Immature natural killer cell (primary cell): Measurements from ENCODE around the gene LRRC15. TPM values are rescaled to one million over a fixed set of nuclear protein-coding genes. Genes with fewer than 3 reads are reported as not detected.

ENCODE experiments used
- DNase-seq, 3 donors: peaks; one replicate each; pipeline ENCODE4 v3.0.0; 2022; ENCODE audit warnings: mixed read lengths in 1 of 3
- H3K27ac Mint-ChIP-seq, 6 donors: one replicate each; pipeline ENCODE4 v1.8.0; 2020; ENCODE audit warnings: mixed read lengths in 6 of 6, mild to moderate bottlenecking in 5 of 6, inconsistent platforms in 4 of 6, moderate library complexity in 3 of 6
- H3K27me3 Mint-ChIP-seq, 3 donors: one replicate each; pipeline ENCODE4 v1.8.0; 2020 to 2021; ENCODE audit warnings: low read depth in 3 of 3, mild to moderate bottlenecking in 3 of 3, mixed read lengths in 3 of 3, moderate library complexity in 3 of 3, inconsistent platforms in 1 of 3
- H3K36me3 Mint-ChIP-seq, 3 donors: one replicate each; pipeline ENCODE4 v1.8.0; 2020; ENCODE audit warnings: mixed read lengths in 3 of 3, inconsistent platforms in 2 of 3, mild to moderate bottlenecking in 2 of 3
- H3K4me1 Mint-ChIP-seq, 2 donors: one replicate each; pipeline ENCODE4 v1.8.0; 2020; ENCODE audit warnings: inconsistent platforms in 2 of 2, mild to moderate bottlenecking in 2 of 2, mixed read lengths in 2 of 2, moderate library complexity in 1 of 2
- H3K4me3 Mint-ChIP-seq, 5 donors: one replicate each; pipeline ENCODE4 v1.8.0; 2020; ENCODE audit warnings: mild to moderate bottlenecking in 5 of 5, mixed read lengths in 5 of 5, inconsistent platforms in 3 of 5, moderate library complexity in 3 of 5
- H3K9me3 Mint-ChIP-seq, 6 donors: one replicate each; pipeline ENCODE4 v1.8.0; 2020; ENCODE audit warnings: mild to moderate bottlenecking in 6 of 6, mixed read lengths in 6 of 6, inconsistent platforms in 4 of 6, moderate library complexity in 3 of 6
- polyA plus RNA-seq, 3 donors: library from polyadenylated mRNA; unstranded; fragments of 300-500 nt; fragmentation: Illumina TruSeq; gene quantifications; one replicate each; pipeline ENCODE4 v1.2.3, GENCODE V29; 2021

LRRC15 gene
- polyA plus RNA-seq, result not detected

GRCh38 chr3:194369522-194370279 is at the start of gene LRRC15:
LRRC15 (minus strand) TSS chr3:194369743; CDS start chr3:194361043, 8,700 bp downstream.
- DNase-seq, result no peak
- Mint-ChIP-seq H3K4me3 (no peak within 1 kb of the TSS), H3K27me3 (peaks cover 2 to 7% (median 5%) of the 10 kb centered on the region in 3 donors), H3K27ac (no peak within 1 kb of the TSS), H3K4me1 (no peaks in the 10 kb centered on the region), H3K36me3 (no peaks in the 10 kb centered on the region), H3K9me3 (no peaks in the 10 kb centered on the region)

GRCh38 chr3:194418671-194419070 is 49.1 kb upstream of the LRRC15 start:
- DNase-seq, result no peak
- peaks cover 24 to 36% (median 25%) of the 10 kb centered on the region in 3 donors for H3K36me3 Mint-ChIP-seq
- no peaks in the 10 kb centered on the region for H3K4me1 Mint-ChIP-seq
- no peak overlapping the region for H3K27ac Mint-ChIP-seq
- no peaks in the 10 kb centered on the region for H3K9me3 Mint-ChIP-seq
- H3K4me3 Mint-ChIP-seq, result no peak overlapping the region
- H3K27me3 Mint-ChIP-seq, result no peaks in the 10 kb centered on the region

GRCh38 chr3:194407423-194407822 is 37.9 kb upstream of the LRRC15 start:
- no peak for DNase-seq
- H3K9me3 Mint-ChIP-seq, result no peaks in the 10 kb centered on the region
- H3K36me3 Mint-ChIP-seq, result peaks cover 14 to 20% (median 19%) of the 10 kb centered on the region in 3 donors
- peaks cover 0 to 2% of the 10 kb centered on the region in 2 donors for H3K4me1 Mint-ChIP-seq
- no peaks in the 10 kb centered on the region for H3K27me3 Mint-ChIP-seq
- no peak overlapping the region for H3K27ac Mint-ChIP-seq
- no peak overlapping the region for H3K4me3 Mint-ChIP-seq

GRCh38 chr3:194405766-194406165 is 36.2 kb upstream of the LRRC15 start:
- DNase-seq, result no peak
- Mint-ChIP-seq H3K27ac (no peak overlapping the region), H3K4me3 (no peak overlapping the region)

GRCh38 chr3:194404365-194405140 is 35.0 kb upstream of the LRRC15 start:
- Mint-ChIP-seq H3K4me3 (no peak overlapping the region), H3K36me3 (peaks cover 9 to 15% (median 14%) of the 10 kb centered on the region in 3 donors), H3K9me3 (peaks cover 0 to 1% (median 0%) of the 10 kb centered on the region in 6 donors), H3K4me1 (peaks cover 6 to 7% of the 10 kb centered on the region in 2 donors), H3K27ac (no peak overlapping the region), H3K27me3 (no peaks in the 10 kb centered on the region)
- peak; percentile 23 to 36 (median 30) for DNase-seq

More at GRCh38 chr3:194405766-194406165, 36.2 kb upstream of the LRRC15 start:
- Mint-ChIP-seq H3K4me1 (peaks cover 0 to 2% of the 10 kb centered on the region in 2 donors), H3K9me3 (no peaks in the 10 kb centered on the region), H3K27me3 (no peaks in the 10 kb centered on the region), H3K36me3 (peaks cover 12 to 15% (median 14%) of the 10 kb centered on the region in 3 donors)

- DNase-seq, result no peak
- Mint-ChIP-seq H3K27me3 (peaks cover 0 to 10% (median 8%) of the 10 kb centered on the region in 3 donors), H3K27ac (no peak overlapping the region), H3K9me3 (peaks cover 0 to 2% (median 0%) of the 10 kb centered on the region in 6 donors), H3K4me3 (no peak overlapping the region), H3K4me1 (peaks cover 29 to 30% of the 10 kb centered on the region in 2 donors), H3K36me3 (peaks cover 0 to 5% (median 4%) of the 10 kb centered on the region in 3 donors)
Measured at GRCh38 chr3:194401868-194402329, 32.4 kb upstream of the LRRC15 start.

GRCh38 chr3:194401346-194401745 is 31.8 kb upstream of the LRRC15 start:
- Mint-ChIP-seq H3K4me3 (no peak overlapping the region), H3K27me3 (peaks cover 0 to 10% (median 8%) of the 10 kb centered on the region in 3 donors), H3K27ac (no peak overlapping the region), H3K4me1 (peaks cover 31 to 33% of the 10 kb centered on the region in 2 donors), H3K9me3 (peaks cover 0 to 2% (median 0%) of the 10 kb centered on the region in 6 donors), H3K36me3 (peaks cover 0 to 5% (median 4%) of the 10 kb centered on the region in 3 donors)
- no peak for DNase-seq

GRCh38 chr3:194399874-194400411 is 30.4 kb upstream of the LRRC15 start:
- H3K36me3 Mint-ChIP-seq, result peaks cover 0 to 4% (median 0%) of the 10 kb centered on the region in 3 donors
- no peak for DNase-seq
- H3K4me3 Mint-ChIP-seq, result peak overlapping the region in 2 of 5 donors; percentile 42 to 79
- H3K9me3 Mint-ChIP-seq, result peaks cover 0 to 2% (median 0%) of the 10 kb centered on the region in 6 donors
- H3K4me1 Mint-ChIP-seq, result peaks cover 37 to 41% of the 10 kb centered on the region in 2 donors
- H3K27me3 Mint-ChIP-seq, result peaks cover 0 to 16% (median 10%) of the 10 kb centered on the region in 3 donors
- no peak overlapping the region for H3K27ac Mint-ChIP-seq

GRCh38 chr3:194399166-194399565 is 29.6 kb upstream of the LRRC15 start, which contains the start of gene GP5:
GP5 (minus strand) TSS chr3:194399266; CDS start chr3:194398282, 984 bp downstream.
- H3K36me3 Mint-ChIP-seq, result no peaks in the 10 kb centered on the region
- peaks cover 36 to 41% of the 10 kb centered on the region in 2 donors for H3K4me1 Mint-ChIP-seq
- H3K27me3 Mint-ChIP-seq, result peaks cover 0 to 17% (median 10%) of the 10 kb centered on the region in 3 donors
- no peak for DNase-seq
- H3K4me3 Mint-ChIP-seq, result peak within 1 kb of the TSS; percentile 69 to 85 (median 79)
- H3K9me3 Mint-ChIP-seq, result peaks cover 0 to 2% (median 0%) of the 10 kb centered on the region in 6 donors
- peak within 1 kb of the TSS in 1 of 6 donors; percentile 16 for H3K27ac Mint-ChIP-seq

- Mint-ChIP-seq H3K4me3 (peak overlapping the region; percentile 69 to 85 (median 79)), H3K36me3 (no peaks in the 10 kb centered on the region), H3K27me3 (peaks cover 0 to 17% (median 10%) of the 10 kb centered on the region in 3 donors), H3K27ac (peak overlapping the region in 1 of 6 donors; percentile 16), H3K4me1 (peaks cover 36 to 41% of the 10 kb centered on the region in 2 donors), H3K9me3 (peaks cover 0 to 2% (median 0%) of the 10 kb centered on the region in 6 donors)
- DNase-seq, result peak; percentile 26 to 42 (median 31)
Measured at GRCh38 chr3:194397757-194398312, 28.3 kb upstream of the LRRC15 start.

- DNase-seq, result peak in 1 of 3 donors; percentile 10
- Mint-ChIP-seq H3K27me3 (peaks cover 0 to 17% (median 10%) of the 10 kb centered on the region in 3 donors), H3K4me3 (peak overlapping the region; percentile 69 to 85 (median 79)), H3K9me3 (peaks cover 0 to 2% (median 0%) of the 10 kb centered on the region in 6 donors), H3K27ac (no peak overlapping the region), H3K4me1 (peaks cover 36 to 41% of the 10 kb centered on the region in 2 donors), H3K36me3 (no peaks in the 10 kb centered on the region)
Measured at GRCh38 chr3:194396859-194397756, 27.6 kb upstream of the LRRC15 start.

GRCh38 chr3:194396539-194396858 is 27.0 kb upstream of the LRRC15 start:
- peaks cover 0 to 17% (median 10%) of the 10 kb centered on the region in 3 donors for H3K27me3 Mint-ChIP-seq
- peak overlapping the region; percentile 36 to 81 (median 68) for H3K4me3 Mint-ChIP-seq
- peaks cover 36 to 41% of the 10 kb centered on the region in 2 donors for H3K4me1 Mint-ChIP-seq
- H3K36me3 Mint-ChIP-seq, result no peaks in the 10 kb centered on the region
- H3K27ac Mint-ChIP-seq, result no peak overlapping the region
- H3K9me3 Mint-ChIP-seq, result peaks cover 0 to 2% (median 0%) of the 10 kb centered on the region in 6 donors
- DNase-seq, result no peak
